Renal pelvis (tissue), 4 donors: ENCODE measurements around the gene MGME1. TPM values are rescaled to one million over a fixed set of nuclear protein-coding genes. Genes with fewer than 3 reads are reported as not detected.

Experiments used
- DNase-seq: peaks from one replicate; pipeline ENCODE4 v3.0.0-alpha.2; 2013
- polyA plus RNA-seq, 3 donors: library from polyadenylated mRNA; unstranded; fragments of 120-200 nt; gene quantifications; one replicate each; pipeline ENCODE4 v1.2.1, GENCODE V29; 2013; ENCODE audit not compliant: insufficient read length in 3 of 3

The MGME1 gene
- polyA plus RNA-seq, 3 donors: 38.9 to 47.0 (median 46.7) TPM

- DNase-seq: no peak
Measured at GRCh38 chr20:17976305-17976704, 7.5 kb downstream of the MGME1 start.

DNA sequence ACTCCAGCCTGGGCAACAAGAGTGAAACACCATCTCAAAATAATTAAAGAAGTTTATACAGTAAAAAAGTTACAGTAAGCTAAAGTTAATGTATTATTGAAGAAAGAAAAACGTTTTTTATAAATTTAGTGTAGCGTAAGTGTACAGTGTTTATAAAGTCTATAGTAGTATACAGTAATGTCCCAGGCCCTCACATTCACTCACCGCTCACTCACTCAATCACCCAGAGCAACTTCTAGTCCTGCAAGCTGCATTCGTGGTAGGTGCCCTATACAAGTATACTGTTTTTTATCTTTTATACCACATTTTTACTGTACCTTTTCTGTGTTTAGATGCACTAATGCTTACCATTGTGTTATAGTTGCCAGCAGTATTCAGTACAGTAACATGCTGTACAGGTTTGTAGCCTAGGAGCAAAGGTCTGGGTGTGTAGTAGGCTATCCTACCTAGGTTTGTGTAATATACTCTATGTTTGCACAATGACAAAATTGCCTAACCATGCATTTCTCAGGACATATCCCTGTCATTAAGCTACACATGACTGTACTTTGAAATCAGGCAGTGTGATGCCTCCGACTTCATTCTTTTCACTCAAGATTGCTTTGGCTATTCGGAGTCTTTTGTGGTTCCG is 16.7 kb downstream of the MGME1 start:
- DNase-seq: no peak

DNA sequence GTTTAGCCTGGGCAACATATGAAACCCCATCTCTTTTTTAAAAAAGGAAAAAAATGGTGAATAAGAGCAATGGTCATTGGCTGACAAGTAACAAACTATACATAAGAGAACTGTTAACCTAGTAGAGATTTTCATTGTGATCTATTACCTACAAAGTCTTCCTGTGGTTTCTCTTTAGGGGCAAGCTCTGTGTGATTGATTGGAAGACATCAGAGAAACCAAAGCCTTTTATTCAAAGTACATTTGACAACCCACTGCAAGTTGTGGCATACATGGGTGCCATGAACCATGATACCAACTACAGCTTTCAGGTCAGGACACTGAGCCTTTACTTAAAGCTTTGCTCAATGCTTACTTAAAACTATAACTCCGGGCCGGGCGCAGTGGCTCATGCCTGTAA is 19.2 kb downstream of the MGME1 start:
- DNase-seq: no peak

DNA sequence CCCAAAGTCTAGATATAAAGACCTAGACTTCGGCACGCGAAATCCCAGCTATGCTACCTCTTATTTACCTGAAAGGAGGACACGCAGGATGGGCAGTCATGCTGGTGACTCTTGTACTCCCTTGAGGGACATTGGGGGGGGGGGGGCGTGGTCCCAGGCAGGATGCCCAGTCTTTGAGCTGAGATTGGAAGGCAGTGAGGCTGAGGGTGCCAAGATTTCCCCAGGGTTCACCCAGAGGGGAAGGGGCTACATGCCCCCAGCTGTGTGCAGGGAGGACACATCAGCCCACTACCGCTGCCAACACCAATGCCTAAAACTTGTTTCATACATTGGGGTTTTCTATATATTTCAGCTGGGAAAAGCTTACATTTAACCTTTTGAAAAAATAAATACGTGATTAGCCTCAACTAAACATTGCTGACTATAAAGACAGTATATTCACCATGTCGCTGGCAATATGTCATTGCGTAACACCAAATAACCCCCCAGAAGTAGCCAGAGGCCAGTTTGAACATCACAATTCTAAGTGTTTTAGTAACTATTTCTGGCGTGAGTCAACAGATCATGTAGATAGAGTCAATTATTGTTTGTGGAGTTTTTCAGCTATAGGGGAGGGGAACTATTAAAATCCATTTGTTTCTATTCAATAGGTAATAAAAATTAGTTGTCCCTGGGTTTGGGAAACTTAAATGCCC is 21.6 kb downstream of the MGME1 start:
- no peak for DNase-seq

GRCh38 chr20:17992224-17992637 is 23.4 kb downstream of the MGME1 start:
- DNase-seq: no peak

GRCh38 chr20:17992847-17993513 is 24.2 kb downstream of the MGME1 start:
- DNase-seq: no peak

DNA sequence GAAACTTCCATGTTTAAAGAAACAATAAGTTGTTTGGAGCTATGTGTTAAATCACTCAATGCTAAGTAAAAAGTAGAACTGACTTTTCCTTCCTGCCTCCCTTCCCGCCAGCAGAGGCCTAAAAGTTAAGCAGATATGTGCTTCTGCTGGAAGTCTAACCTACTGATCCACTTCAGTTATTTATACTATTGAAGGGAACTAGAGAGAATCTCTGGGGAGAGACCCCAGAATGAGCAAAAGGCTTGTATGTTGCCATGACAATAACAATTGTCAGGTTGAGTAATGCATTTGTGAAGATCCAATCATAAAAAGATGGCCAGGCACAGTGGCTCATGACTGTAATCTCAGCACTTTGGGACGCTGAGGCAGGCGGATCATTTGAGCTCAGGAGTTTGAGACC is 24.7 kb downstream of the MGME1 start:
- DNase-seq: no peak

DNA sequence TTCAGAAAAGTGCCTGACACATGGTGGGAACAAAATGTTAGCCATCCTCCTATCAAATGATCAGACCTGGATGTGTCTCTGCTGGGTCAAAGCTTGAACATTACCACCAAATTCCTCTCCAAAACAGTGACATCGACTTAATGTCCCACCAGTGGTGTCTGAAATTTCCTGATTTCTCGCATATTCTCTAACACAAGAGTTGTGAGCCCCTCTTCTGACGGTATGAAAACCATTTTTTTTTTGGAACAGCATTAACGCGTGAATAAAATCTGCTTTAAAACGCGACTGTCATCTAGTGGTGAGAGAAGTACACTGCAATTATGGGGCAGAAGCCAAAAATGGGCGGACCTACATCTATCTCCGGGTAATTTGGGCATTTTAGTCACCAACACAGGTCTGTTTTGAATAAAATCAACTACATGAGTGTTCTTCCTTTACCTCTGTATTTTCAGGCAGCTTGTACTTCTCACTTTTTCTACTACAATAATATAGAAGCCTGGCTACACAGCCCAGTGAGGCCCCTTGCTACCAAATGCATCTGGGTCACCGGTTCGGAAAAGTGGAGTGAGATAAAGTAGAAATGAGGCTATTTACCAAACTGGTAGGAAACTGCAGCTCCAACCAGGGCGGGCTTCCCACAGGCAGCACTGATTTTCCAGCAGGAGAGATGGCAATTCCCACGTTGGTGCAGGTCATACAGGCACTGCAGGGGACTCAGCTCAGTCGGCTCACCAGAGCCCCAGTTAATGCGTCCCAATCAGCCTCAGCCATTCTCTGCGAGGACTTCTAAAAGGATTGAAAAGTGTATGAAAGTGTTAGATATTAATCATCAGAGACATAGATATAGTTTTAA is 27.4 kb downstream of the MGME1 start:
- peak; percentile 52 for DNase-seq

GRCh38 chr20:17998446-17998845 is 29.6 kb downstream of the MGME1 start:
- DNase-seq: no peak

DNA sequence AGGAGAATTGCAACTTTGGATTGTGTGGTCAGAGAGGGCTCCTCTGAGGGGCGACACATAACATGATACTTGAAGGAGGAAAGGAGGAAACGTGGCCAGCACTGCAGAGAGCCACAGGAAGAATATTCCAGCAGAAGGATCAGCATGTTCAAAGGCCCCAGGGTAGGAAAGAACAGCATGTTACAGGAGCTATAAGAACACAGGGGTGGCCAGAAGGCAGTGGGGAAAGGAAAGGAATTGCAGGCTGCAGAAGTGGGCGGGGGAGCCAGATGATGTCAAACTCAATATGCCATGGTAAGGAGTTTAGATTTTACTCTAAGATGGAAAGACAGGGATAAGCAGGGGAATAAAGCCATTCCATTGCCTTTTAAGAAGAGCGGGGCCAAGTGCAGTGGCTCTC is 30.7 kb downstream of the MGME1 start:
- DNase-seq: no peak

GRCh38 chr20:18001131-18001921 is 32.5 kb downstream of the MGME1 start:
- no peak for DNase-seq

GRCh38 chr20:18003897-18004296 is 35.1 kb downstream of the MGME1 start:
- DNase-seq: no peak

DNA sequence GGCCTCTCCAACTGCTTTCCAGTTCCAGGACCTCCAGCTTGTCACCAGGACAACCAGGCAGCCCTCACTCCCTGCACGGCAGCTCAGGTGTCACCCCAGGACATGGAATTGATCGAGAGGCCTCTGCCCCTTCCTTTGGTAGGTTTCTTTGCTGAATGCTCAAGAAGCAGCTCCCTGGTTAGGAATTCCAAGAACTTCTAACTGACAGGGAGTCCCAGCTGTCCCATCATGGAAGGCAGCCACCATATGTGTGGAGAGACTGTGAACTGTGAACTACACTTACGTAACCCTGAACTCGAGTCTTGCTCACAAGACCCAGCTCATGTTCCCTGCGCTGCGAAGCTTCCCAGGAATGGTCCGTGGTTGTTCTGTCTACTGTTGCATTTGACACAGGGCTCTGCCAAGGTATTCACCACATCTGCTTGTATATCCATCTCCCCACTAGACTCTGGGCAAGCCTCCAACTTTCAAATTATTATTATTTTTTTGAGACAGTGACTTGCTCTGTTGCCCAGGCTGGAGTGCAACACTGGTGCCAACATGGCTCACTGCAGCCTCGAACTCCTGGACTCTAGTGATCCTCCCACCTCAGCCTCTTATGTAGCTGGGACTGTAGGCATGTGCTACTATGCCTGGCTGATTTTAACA is 35.7 kb downstream of the MGME1 start:
- DNase-seq: peak; percentile 28

DNA sequence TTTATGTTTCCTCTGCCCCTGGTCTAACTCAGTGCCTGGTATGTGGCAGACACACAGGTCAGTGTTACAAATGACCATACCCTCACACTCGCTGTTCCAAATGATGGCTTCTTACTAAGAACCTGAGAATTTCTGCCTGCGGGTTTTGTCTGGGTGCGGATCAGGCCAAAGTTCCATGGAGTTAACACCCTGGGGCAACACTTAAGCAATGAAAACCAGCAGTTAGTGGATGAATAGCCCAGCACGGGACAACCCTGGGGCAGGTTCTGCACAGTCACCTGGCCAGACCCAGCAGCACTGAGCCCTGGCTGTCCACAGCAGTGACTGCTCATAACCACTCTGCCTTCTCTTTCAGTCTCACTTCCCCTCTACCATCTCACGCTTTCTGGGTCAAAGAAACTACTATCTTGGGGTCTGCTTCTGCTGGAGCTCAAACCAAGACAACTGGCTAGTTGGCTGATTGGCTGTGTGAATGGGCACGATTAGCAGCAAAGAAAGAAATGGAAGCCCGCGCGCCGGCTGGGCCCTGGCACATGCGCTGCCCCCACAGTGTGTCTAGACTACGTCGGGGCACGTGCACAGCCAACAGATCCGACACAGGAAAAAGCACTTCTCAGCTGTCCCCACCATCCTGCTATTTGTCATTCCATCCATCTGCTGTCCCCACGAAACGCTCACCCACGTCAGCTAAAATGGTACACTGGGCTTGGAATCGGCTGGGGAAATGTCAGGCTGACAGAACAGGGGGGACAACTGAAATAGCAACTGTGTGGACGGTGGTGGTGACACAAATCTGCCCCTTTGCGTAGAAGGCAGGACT is 36.6 kb downstream of the MGME1 start:
- no peak for DNase-seq

DNA sequence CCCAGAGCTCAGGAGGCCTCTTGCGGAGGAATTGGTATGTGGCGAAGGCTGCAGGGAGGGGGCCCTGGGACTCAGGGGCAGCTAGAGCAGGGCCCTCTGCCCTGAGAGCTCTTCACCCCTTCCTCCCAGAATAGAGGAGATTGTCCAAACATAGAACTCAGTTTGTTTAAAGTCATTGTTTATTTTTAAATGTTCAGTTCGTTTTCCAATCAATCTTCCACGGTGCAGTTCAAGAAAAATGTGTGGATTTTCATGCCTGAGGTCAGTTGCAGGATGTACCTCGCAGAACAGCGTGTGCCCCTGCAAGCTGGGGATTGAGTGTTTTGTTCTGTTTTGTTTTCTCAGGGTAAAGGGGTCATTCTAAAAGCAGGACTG is 37.2 kb downstream of the MGME1 start:
- no peak for DNase-seq

DNA sequence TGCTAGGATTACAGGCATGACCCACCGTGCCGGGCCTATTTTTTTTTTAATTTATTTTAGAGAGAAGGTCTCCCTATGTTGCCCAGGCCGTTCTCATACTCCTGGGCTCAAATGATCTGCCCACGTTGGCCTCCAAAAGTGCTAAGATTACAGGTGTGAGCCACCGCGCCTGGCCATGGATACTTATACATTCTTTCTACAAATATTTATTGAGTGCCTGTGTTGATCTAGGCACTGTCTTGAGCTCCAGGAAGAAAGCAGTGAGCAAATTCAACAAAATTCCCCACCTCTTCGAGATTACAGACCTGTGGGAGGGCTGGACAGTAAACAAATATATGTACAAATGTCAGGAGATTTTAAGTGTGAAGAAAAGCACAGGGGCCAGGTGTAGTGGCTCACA is 37.9 kb downstream of the MGME1 start:
- no peak for DNase-seq

DNA sequence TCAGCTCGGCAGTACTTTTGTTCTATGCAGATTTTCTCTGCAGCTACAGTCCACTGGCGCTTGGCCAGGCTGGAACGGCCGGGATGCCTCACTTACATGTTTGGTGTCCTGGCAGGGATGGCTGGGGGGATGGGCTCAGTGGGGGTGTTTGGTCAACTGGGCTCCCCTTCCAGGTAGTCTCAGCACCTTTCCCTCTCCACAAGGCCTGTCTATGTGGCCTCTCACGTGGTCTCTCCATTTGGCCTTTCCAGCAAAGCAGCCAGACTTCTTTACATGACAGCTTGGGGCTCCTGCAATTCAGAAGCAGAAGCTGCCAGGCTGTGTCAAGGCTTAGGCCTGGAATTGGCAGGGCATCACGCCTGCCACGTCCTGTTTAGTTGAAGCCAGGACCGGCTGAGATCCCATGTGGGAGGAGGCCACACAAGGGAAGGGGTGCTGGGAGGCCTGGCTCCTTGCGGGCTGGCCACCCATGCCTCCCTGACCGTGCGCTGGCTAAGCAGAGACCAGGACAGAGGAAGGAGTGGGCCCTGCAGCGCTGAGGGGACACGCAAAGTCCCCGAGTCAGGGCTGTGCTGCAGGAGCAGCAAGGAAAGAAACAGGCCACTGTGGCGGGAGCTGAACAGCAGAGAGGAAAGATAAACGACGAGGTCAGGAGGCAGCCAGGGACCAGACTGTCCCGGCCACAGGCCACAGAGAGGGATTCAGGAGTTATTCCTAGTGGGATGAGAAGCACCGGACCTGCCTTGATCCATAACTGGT is 38.9 kb downstream of the MGME1 start:
- no peak for DNase-seq

DNA sequence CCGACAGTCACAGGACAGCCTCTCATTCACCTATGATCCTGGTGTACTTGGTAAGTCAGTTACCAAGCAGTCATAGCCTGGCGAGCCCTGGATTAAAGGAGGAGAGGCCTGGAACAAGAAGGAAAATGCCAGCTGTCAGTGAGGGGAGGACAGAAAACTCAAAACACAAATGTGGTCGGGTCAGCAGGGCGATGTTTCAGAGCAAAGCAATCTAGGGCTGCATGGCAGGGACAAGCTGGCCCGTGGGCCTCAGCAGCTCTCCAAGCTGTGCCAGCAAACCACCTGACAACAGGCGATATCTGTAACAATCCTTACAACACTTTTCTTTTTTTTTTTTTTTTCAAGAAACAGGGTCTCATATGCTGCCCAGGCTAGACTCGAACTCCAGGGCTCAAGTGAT is 40.3 kb downstream of the MGME1 start:
- DNase-seq: no peak

DNA sequence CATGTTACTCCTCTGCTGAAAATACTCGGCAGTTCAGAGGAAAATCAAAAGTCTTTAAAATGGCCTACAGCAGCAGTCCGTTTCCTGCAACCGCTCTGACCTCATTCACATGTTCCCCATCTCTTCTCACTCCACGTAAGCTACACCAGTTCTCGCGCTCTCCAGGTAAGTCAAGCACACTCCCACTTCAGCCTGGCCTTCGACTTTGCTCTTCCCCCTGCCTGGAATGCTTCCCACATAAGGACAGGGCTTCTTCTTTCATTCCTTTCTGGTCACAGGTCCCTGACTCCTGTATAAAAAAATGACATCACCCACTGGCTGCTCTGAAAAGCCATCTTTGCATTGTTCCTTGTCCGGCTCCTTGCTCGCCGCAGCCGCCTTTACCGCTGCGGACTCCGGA is 42.7 kb downstream of the MGME1 start:
- no peak for DNase-seq
